HG03196 (cell line): ENCODE data around the gene NRARP.

ENCODE experiments used
- ATAC-seq: cut with Tn5 transposase; IDR thresholded peaks from one replicate; pipeline ENCODE4 v1.9.1; 2021; ENCODE audit not compliant: unreplicated experiment

The NRARP gene

DNA sequence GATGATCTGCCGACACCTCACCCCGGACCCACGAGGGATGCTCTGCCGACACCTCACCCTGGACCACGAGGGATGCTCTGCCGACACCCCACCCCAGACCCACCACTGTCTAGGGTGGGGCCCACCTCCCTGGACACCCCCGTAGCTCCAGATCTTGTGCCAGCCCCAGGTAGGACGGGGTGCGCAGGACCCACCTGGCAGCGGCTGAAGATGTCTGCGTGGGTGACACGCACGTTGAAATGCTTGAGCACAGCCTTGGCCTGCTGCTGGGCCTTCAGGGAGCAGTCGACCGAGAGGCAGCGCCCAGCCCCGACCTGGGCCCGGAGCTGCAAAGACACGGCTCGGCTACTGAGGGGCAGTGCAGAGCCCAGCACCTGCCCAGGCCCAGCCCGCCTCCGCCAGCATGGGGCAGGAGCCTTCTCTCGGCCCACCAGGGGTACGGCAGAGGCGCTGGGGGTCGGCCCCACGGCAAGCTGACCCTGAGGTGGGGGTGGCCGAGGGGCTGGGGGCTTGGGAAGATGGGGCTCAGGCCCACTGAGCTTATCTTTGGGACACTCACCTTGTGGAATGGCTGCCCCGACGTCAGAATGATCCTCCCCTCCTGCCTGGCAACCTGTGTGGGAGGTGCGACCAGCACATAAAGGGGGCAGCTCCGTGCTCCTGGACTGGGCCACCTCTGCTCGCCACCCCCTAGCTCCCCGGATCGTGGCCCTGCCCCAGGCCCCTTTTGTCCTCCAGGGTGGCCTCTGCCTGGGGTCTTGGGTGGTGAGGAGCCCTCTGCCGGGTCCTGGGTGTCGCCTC is 21.7 kb upstream of the NRARP start:
- ATAC-seq = no peak

DNA sequence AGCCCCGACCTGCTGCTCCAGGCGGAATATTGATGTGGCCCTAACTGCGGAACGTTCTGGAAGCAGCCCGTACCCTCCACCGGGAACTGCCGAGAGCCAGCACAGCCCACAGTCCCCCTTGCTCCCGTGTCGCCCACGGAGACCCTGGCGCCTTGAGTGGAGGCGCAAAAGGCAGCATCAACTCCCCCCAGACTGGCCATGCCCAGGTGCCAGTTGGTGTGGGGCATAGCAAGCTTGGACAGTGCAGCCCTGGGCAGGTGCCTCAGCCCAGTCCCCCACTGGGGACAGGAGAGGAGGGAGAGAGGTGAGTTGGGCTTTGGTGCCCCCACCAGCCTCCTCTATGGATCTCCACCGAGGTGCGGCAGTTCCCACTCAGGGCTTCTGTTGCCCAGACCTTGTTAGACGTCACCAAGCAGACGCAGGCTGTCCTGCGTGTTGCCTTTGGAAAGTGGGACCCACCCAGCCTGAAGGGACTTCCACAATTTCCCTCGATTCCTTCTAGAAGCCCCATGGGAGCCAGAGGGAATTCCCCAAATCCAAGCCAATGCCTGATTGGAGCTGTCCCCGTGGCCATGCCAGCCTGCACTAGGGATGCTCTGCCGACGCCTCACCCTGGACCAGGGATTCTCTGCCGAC is 19.8 kb upstream of the NRARP start:
- no peak for ATAC-seq

DNA sequence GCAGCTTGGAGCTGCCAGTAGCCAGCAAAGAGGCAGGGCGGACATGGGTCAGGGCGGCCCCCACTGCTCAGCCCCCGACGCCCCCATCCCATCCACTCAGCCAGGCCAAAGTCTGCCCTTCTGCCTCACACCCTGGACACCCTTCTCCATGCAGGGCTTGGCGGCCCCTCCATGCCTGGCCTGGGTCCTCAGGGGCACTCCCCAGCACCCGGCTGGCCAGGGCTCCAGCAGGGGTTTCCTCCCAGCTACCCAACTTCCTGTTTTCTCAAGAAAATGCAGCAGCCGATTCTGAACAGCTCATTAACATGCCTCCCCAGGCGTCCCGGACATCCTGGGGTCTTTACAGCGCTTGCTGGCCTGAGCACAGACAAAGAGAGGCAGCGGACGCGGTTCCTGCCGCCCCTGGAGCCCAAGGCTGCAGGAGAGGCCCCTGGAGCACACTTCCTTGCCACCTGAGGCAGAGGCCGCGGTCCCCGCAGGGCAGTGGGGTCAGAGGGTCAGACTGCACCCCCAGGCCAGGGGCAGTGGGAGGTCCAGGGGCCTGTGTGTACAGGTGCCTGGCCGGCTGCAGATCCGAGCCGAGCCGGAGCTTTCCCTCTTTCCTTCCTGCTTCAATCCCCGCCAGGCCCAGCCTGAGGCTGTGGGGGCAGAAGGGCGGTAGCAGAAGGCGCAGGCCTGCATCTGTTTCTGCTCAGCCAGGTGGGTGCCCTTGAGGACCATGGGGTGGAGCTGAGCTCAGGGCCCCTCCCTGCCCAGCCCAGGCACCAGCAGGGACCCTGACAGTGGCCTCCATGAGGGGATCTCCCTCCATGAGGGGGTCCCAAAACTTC is 18.7 kb upstream of the NRARP start:
- ATAC-seq = no peak

DNA sequence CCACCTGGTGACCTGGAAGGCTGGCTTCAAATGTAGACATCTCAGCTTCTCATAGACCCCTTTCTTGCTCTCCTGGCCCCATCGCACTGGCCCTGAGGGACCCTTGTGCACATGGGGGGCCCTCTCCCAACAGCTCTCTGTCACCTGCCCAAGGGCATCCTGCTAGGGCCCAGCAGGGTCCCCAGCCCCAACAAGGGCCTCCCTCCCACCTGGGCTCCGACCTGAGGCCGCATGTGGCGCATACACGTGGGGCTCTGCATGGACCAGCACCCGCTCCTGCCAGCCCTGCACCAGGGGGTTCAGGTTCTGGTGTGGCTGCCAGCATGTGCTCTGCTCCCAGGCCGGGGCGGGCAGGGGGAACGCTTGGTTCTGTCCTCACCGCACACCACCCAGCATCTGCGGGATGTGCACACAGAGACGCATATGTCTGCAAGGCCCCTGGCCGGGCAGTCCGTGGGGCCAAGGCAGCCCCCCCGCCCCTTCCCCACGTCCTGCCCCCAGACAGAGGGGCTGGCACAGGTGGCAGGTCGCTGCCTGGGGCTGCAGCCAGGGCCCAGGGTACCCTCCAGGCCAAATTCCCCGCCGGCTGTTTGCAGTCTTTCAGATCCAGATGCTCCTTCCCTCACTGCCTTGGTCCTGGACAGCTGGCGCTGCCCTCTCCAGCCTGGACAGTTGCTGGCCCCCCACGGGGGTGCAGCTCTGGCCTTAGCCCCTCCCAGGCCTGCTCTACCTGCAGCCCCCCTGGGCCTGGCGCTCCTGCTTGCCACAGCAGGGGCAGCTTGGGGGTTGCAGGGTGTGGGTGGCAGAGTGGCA is 17.9 kb upstream of the NRARP start:
- ATAC-seq = no peak

DNA sequence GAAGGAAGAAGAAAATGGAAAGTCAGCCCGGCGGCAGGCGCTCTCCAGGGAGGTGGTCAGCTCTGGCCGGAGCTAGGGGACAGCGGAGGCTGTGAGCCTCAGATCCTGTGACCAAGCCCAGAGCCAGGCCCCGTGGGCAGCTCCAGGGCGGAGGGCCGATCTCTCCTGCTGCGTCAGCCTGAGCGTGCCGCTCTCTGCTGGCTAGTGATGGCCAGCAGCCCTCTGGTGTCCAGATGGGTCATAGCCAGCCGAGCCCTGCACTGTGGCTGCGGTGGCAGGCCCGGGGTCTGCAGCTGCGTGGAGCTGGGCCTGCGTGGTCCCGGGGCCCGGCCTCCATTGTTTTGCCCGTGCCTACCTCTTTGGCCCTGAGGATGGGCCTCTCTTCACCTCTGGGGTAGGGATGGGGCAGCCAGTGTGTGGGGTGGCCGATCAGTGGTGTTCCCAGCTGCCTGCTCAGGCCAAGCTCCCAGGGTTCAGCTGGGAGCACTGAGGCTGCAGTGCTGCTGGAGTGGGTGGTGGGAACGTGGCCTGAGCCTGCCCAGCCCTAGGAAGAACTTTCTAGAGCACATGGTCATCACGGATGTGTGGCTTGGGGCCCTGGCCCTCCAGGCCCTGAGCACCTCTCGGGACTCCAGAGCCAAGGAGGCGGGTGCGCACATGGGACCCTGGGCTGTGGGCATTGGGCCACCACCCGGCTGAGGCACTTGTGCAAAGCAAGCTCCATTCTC is 17.1 kb upstream of the NRARP start:
- ATAC-seq = no peak

DNA sequence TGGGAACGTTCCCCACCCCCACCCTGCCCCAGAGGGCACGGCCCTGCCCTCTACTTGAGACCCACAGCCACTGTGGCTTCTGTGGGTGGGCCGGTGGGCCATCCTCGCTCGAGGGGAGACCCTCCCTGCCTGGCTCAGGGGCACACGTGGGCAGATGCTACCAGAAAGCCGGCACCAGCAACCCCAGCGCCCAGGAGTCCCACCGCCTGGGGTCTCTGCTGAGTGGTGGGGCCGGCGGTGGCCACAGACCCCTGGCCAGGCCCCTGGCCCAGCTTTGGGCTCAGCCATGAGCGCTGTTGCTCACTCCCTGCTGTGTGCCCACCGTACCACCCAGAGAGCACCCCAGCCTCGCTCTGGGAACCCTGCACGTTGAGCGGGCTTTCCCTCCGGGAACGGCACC is 16.5 kb upstream of the NRARP start:
- no peak for ATAC-seq

DNA sequence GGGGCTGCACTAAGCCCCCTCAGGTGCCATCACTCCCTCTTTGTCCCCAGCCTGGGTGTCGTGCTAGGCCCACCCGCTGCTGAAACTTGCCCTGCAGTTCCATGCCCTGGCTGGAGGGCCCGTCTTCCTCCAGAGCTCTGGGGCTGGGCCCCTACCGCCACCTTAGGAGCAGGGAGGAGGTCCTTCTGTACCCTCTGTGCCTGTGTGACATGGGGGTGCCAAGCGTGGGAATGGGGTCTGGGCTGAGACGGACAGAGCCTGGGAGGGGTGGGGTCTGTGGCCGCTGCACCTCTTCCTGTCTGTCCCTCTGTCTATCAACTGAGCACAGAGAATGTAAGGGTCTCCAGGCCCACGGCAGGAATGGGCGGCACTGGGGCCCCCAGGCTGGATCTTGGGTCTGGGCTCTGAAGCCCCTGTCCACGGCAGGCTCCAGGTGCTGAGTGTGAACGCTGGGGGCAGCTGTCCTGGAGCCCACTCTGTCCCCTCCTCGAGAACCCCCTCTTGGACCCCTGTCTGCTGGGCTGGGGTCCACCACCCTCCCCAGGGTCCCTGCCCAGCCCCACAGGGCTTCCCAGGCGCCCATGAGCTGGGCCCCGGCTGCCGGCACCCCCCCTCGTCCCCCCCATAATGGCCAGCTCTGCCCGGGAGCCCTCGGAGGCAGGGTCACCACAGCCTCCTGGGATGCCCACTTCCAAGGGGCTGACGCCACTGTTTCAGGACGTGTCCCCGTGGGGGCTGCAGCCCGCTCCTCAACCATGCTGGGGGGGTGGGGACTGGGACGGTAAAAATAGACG is 15.8 kb upstream of the NRARP start:
- ATAC-seq = no peak

DNA sequence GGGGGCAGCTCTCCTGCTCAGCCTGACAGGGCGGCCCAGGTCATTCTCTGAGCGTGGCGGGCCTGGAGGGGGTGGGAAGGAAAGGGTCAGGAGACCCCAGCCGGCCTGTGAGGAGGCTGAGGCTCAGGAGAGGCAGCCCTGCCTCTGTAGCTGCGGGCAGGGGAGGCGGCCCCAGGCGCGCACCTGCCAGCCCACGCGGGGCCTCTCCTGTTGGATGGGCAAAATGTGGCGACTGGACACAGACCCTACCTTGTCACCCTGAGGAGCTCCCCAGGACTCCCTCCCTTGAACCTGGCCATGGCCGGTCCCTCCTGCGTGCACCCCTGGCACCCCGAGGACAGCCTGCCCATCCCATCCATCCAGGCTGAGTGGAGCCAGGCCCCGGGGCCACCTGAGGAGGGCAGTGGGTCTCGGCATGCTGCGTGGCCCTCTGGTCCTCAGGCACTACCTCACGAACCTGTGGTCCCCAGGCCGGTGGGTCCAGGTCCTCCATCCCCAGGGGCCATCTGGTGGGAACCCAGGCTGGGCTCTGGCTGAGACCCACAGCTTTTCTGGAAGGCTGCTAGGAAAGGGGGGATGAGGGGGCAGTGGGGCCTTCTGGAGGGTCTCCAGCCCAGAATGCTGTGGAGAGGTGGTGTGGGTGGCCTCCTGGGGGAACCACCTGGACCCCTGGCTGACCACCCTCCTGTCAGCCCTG is 15.1 kb upstream of the NRARP start:
- ATAC-seq = no peak

DNA sequence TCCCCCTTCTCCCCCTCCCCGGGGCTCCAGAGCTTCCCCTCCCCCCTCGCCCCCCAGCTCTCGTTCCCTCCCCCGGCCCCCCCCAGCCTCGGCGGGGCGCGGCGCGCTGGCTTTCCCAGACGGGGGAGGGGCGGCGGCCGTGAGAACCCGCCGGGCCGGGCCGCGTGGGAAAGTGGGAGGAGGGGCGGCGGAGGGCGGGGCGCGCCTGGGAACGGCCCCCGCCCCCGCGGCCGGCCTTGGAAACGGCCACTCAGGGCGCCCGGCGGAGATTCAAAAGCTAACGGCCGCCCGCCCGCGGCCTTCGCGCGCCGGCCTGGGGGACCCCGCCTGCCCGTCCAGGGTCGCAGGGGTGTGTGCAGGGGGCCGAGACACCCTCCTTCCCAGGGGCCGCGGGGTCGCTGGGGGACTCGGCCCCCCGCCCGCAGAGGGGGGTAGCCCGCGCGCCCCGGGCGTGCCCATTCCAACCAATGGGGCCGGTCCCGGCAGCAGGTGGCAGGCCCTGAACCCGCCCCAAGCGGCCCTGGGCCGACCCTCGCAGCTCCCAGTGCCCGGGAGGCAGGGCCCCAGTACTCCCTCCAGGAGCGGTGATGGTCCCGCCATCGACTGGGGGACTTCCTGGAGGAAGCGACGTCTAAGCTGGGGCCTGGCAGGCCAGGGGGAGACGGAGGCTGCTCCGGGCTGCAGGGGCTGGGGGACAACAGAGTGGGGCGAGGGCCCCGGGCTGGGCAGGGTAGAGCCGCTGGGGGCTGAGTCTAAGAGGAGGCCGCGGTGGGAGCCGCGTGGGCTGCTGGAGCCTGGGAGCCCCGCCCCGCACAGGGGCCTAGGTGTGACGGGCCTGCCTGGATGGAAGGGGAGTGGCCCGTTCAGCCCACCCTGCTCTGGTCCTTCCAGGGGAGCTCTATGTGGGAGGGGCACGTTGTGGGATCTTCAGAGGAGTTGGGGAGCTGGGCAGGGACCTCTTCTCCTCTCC is 14.2 kb upstream of the NRARP start:
- no peak for ATAC-seq

DNA sequence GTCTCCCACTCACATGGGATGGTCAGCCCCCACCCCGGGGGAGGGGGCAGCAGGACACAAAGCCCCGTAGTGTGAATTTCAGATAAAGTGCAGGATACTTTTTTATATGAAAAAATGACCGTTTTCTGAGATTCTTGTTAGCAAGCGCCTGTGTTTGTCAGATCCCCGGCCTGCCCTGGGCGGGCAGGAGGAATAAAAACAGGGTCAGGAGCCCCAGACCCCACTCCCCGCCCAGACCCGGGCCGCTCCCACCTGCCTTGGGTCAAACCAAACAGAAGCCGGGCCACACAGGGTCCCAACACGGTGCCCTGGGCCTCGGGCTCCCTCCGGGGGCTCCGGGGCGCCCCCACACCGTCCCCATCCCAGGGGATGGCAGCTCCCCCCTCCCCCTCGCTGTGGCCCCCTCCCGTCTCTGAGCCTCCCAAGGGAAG is 13.5 kb upstream of the NRARP start:
- no peak for ATAC-seq

DNA sequence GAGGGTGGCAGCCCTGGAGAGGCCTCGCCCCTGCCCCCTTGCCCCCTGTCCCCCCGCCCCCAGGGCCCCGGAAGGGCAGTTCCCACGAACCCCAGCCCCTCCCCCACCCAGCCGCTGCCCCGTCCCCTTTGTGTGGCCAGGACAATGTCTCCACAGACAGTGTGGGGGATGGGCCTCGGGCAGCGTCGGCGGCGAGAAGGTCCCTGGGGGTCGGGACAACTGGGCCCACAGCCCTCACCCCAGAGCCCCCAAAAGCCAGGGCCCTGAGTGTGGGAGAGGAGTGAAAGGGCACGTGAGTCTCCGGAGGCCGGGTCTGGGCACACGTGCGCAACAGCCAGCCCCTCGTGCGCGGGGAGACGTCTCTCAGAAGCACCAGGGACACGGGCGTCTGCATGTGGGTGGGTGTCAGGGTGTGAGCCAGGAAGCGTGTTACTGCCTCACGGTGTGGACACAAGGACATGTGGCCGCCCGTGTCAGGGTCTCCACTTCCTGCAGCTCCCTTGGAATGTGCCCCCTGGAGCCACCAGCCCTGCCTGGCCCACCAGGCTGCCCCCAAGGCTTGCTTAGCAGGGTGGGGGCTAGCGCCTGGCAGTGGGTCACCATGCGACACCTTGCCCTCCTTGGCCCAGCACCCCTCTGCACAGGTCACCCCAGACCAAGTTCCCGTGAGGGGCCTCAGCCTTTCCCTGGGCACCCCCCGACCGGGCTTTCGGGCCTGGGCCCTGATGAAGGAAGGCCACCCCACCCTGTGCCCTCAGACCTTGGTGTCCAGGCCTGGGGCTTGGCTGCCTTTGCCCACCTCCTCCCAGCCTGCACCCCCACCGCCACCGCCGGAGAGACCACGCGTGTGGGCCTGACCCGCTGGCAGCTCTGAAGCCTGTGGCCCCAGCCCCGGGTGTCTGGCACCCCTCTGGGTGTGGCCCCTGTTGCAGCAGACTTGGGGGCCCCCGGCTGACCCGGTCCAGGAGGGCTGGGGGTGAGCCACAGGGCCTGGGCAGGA is 12.8 kb upstream of the NRARP start:
- ATAC-seq = no peak

DNA sequence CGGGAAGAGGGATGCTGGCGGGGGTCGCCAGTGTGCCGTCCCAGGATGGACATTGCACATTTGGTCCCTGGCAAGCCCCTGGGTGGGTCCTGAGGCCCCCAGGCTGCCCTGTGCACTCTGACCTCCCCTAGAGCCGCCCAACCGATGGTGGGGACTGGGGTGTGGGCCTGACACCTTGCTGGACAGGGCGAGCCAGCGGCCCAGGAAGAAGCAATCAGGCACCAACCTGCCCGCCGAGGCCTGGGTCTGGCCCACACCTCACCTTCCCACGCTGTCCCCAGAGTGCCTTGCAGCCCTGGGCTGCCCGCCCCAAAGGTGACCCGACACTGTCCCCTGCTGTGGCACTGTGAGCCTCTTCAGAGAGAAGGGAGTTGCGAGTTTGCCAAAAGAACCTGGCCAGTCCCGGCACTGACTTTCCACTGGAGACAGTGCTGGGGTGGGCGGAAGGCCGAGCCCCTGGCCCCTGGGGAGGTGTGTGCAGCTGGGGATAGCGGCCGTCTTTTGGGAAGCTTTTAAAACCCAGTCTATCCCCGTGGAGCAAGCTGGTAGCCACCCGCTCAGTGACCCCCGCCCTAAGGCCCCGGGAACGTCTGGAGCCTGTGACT is 12.0 kb upstream of the NRARP start:
- ATAC-seq = no peak

DNA sequence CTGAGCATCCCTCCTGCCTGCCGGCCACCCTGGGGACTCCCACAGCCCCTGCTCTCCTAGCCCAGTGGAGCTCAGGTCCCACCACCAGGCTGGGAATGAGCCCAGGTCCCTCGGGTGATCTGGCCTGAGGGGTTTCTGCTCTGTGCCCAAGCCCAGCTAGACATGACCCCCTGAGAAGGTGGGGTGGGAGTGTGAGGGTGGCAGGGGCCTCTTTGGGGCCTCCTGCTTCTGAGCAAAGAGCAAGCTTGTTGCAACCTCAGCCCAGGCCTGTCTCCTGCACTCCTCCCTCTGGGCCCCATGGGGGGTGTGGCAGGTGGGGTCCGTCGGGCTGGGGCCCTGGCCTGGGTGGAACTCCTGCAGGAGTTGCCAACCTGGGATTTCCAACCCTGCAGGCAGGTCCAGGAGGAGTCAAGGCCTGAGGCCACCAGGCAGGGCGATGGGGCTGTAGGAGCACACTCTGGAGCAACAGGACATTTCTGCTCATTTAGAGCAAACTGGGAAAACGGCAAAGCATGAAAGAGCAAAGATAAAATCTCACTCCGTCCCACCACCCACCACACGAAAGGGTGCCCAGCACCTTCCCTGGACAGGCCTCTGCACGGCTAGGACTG is 11.4 kb upstream of the NRARP start:
- no peak for ATAC-seq

DNA sequence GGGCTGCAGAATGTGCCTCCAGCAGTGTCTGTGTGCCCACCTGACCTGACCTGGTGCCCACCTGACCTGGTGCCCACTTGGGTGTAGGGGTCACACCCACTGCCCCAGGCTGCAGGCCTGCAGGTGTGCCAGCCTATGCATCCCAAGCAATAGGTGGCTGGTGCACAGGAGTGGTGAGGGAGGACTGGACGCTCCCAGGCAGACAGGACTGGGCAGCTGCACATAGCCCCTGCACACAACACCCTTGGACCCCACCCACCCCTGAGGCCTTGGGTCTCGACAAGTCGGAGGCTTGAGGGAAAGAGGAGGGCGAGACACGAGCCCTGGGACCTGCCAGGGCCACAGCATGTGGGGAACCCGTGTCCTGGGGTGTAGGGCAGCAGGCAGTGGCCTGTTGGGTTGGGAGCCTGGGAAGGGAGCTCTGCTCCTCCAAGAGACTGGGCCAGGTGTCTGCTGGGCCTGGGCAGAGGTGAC is 10.8 kb upstream of the NRARP start:
- no peak for ATAC-seq

DNA sequence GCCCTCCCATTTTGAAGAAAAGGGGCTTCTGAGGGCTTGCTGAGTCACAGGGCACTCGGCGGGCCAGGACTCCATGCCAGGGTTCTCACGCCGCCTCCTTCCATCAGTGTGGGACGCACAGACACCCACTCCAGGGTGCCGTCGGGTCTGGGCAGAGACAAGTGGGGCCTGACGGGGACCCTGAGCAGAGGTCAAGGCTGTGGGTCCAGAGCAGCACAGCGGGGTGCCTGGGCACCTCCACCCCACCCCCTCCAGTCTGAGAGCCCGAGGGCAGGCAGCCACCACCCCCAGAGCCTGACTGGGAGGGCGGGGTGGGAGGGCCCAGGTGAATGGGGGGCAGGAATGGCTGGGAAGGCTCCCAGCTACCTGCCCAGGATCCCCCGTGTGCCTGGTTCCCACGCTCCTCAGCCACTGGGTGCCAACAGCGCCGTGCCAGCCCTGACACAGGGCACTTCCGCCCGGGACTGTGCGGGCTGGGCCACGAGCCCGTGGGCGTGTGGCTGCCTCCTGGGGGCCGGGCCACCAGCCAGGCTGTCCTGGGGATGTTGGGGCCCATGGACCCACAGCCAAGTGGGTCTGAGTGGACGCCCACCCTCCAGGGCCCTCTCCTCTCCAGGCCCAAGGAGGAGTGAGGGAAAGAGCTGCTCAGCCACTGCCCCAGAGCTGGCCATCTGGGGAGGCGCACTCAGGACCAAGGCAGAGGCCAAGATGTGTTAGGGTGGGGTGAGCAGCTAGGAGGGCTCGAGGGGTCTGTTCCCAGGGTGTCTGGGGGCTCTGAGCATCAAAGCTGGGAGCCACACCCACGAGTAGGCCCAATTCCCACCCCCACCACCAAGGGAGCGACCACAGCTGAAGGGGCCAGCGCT is 10.1 kb upstream of the NRARP start:
- no peak for ATAC-seq
